Chondrocyte (in vitro differentiated cells): ENCODE measurements around the gene TMEM240. TPM values are rescaled to one million over a fixed set of nuclear protein-coding genes. Genes with fewer than 3 reads are reported as not detected.
"Not testable (repeated sequence)": the region's sequence is repeated elsewhere in the genome, so short reads cannot be mapped to it uniquely, and the experiment has no call there.

ENCODE experiments used
- DNase-seq: peaks from one replicate; pipeline ENCODE4 v3.0.0; 2021; ENCODE audit warnings: mixed read lengths, low spot score
- H3K27ac Mint-ChIP-seq: one replicate; pipeline ENCODE4 v1.8.0; 2021; ENCODE audit warnings: mild to moderate bottlenecking, moderate library complexity, mixed read lengths; ENCODE audit not compliant: unreplicated experiment
- H3K27me3 Mint-ChIP-seq: 2 replicates; pipeline ENCODE4 v1.8.0; 2021; ENCODE audit warnings: low read depth, mixed read lengths
- H3K36me3 Mint-ChIP-seq: 2 replicates; pipeline ENCODE4 v1.8.0; 2021; ENCODE audit warnings: low read depth, mixed read lengths
- H3K4me1 Mint-ChIP-seq: 2 replicates; pipeline ENCODE4 v1.8.0; 2021; ENCODE audit warnings: low read depth, mild to moderate bottlenecking, mixed read lengths
- H3K4me3 Mint-ChIP-seq: one replicate; pipeline ENCODE4 v1.8.0; 2021; ENCODE audit warnings: mild to moderate bottlenecking, moderate library complexity, mixed read lengths; ENCODE audit not compliant: unreplicated experiment
- H3K9me3 Mint-ChIP-seq: 2 replicates; pipeline ENCODE4 v1.8.0; 2021; ENCODE audit warnings: low read depth, mixed read lengths
- CTCF ChIP-seq: fragments of 200-600 bp; sonication (generic); IDR thresholded peaks from 2 replicates; pipeline ENCODE4 v1.5.0; 2021; ENCODE audit warnings: antibody characterized with exemption, mild to moderate bottlenecking, moderate library complexity
- total RNA-seq: library from RNA; stranded (reverse); gene quantifications from 3 replicates; pipeline ENCODE4 v1.2.1, GENCODE V29; 2021

Gene TMEM240
- total RNA-seq, 1 donor from 2014 or later, result 6.1 TPM

GRCh38 chr1:1528301-1529267 is 11.8 kb downstream of the TMEM240 start:
- no peaks in the 10 kb centered on the region for H3K4me1 Mint-ChIP-seq
- no peaks in the 10 kb centered on the region for H3K27me3 Mint-ChIP-seq
- H3K36me3 Mint-ChIP-seq, result peaks cover 15% of the 10 kb centered on the region
- TF ChIP-seq CTCF, result no peak
- peaks cover 5% of the 10 kb centered on the region for H3K9me3 Mint-ChIP-seq
- H3K4me3 Mint-ChIP-seq, result no peak overlapping the region
- no peak for DNase-seq
- H3K27ac Mint-ChIP-seq, result no peak overlapping the region

- Mint-ChIP-seq H3K4me1 (no peaks in the 10 kb centered on the region), H3K27me3 (no peaks in the 10 kb centered on the region), H3K9me3 (peaks cover 5% of the 10 kb centered on the region), H3K4me3 (no peak overlapping the region), H3K27ac (no peak overlapping the region), H3K36me3 (peaks cover 15% of the 10 kb centered on the region)
- DNase-seq, result no peak
- no peak for TF ChIP-seq CTCF
Observed at GRCh38 chr1:1527092-1527816, 13.2 kb downstream of the TMEM240 start.

GRCh38 chr1:1526476-1526875 is 13.9 kb downstream of the TMEM240 start:
- H3K27ac Mint-ChIP-seq, H3K4me1 Mint-ChIP-seq, H3K27me3 Mint-ChIP-seq, H3K9me3 Mint-ChIP-seq, H3K4me3 Mint-ChIP-seq, DNase-seq, H3K36me3 Mint-ChIP-seq: not testable (repeated sequence)

- DNase-seq, H3K9me3 Mint-ChIP-seq, H3K36me3 Mint-ChIP-seq, H3K4me3 Mint-ChIP-seq, H3K4me1 Mint-ChIP-seq, H3K27me3 Mint-ChIP-seq, H3K27ac Mint-ChIP-seq: not testable (repeated sequence)
Observed at GRCh38 chr1:1524750-1525383, 15.6 kb downstream of the TMEM240 start.

GRCh38 chr1:1523651-1524050 is 16.8 kb downstream of the TMEM240 start:
- H3K36me3 Mint-ChIP-seq, H3K4me3 Mint-ChIP-seq, H3K4me1 Mint-ChIP-seq, DNase-seq, H3K9me3 Mint-ChIP-seq, H3K27ac Mint-ChIP-seq, H3K27me3 Mint-ChIP-seq: not testable (repeated sequence)

GRCh38 chr1:1523226-1523625 is 17.2 kb downstream of the TMEM240 start:
- H3K4me1 Mint-ChIP-seq, H3K9me3 Mint-ChIP-seq, H3K4me3 Mint-ChIP-seq, H3K27ac Mint-ChIP-seq, H3K27me3 Mint-ChIP-seq, DNase-seq, H3K36me3 Mint-ChIP-seq: not testable (repeated sequence)

GRCh38 chr1:1522536-1522935 is 17.9 kb downstream of the TMEM240 start:
- DNase-seq, H3K4me1 Mint-ChIP-seq, H3K9me3 Mint-ChIP-seq, H3K4me3 Mint-ChIP-seq, H3K27me3 Mint-ChIP-seq, H3K27ac Mint-ChIP-seq: not testable (repeated sequence)
- peaks cover 12% of the 10 kb centered on the region for H3K36me3 Mint-ChIP-seq
